ENCODE data around the gene ZNF280D.

ZNF280D gene

DNA sequence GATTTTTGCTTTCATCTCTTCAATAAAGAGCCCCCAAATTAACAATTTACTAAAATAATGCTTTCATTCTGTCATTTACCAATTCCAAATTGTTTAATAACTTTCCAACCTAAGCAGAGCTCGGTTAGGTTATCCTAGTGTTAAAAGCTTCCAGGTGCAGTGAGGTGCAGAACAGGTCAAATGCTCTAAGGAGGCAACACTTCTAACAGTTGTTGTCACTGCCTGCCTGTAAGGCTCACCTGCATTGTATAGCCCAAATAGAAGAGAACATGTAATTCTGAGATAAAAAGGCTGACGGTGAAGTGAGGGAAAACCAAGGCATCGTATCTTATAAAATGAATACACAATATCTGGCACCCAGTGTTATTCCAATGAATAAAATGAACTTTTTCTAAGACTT is 9.1 kb downstream of the ZNF280D start:
- no peaks in the 10 kb centered on the region; the same call in 1 of the 2 replicates for H3K36me3 ChIP-seq
- no peak overlapping the region for H3K4me3 ChIP-seq (ENCODE audit: low read depth, low read length)
- TF ChIP-seq, protein P1, sequence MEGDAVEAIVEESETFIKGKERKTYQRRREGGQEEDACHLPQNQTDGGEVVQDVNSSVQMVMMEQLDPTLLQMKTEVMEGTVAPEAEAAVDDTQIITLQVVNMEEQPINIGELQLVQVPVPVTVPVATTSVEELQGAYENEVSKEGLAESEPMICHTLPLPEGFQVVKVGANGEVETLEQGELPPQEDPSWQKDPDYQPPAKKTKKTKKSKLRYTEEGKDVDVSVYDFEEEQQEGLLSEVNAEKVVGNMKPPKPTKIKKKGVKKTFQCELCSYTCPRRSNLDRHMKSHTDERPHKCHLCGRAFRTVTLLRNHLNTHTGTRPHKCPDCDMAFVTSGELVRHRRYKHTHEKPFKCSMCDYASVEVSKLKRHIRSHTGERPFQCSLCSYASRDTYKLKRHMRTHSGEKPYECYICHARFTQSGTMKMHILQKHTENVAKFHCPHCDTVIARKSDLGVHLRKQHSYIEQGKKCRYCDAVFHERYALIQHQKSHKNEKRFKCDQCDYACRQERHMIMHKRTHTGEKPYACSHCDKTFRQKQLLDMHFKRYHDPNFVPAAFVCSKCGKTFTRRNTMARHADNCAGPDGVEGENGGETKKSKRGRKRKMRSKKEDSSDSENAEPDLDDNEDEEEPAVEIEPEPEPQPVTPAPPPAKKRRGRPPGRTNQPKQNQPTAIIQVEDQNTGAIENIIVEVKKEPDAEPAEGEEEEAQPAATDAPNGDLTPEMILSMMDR (IDR thresholded peaks at IDR 0.05; ENCODE audit: low read depth, low read length), result no peak
- no peaks in the 10 kb centered on the region for H3K4me1 ChIP-seq
- H3K27me3 ChIP-seq, result no peaks in the 10 kb centered on the region
- DNase-seq, result no peak
- H3K9me3 ChIP-seq, result no peaks in the 10 kb centered on the region

DNA sequence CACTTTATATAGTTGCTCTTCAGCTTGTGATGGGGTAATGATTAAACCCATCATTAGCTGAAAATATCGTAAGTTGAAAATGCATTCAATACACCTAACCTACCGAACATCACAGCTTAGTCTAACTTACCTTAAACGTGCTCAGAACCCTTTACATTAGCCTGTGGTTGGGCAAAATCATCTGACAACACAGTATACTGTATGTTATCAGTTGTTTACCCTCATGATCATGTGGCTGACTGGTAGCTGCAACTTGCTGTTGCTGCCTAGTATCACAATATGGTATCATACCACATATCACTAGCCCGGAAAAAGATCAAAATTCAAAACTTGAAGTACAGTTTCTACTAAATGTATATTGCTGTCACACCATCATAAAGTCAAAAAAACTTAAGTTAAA is 9.5 kb downstream of the ZNF280D start:
- H3K4me1 ChIP-seq, result no peaks in the 10 kb centered on the region
- TF ChIP-seq, protein P1 (IDR thresholded peaks at IDR 0.05; ENCODE audit: low read depth, low read length), result no peak
- H3K27me3 ChIP-seq, result no peaks in the 10 kb centered on the region
- H3K9me3 ChIP-seq, result no peaks in the 10 kb centered on the region
- H3K4me3 ChIP-seq (ENCODE audit: low read depth, low read length), result no peak overlapping the region
- H3K36me3 ChIP-seq, result no peaks in the 10 kb centered on the region; the same call in 1 of the 2 replicates
- no peak for DNase-seq

DNA sequence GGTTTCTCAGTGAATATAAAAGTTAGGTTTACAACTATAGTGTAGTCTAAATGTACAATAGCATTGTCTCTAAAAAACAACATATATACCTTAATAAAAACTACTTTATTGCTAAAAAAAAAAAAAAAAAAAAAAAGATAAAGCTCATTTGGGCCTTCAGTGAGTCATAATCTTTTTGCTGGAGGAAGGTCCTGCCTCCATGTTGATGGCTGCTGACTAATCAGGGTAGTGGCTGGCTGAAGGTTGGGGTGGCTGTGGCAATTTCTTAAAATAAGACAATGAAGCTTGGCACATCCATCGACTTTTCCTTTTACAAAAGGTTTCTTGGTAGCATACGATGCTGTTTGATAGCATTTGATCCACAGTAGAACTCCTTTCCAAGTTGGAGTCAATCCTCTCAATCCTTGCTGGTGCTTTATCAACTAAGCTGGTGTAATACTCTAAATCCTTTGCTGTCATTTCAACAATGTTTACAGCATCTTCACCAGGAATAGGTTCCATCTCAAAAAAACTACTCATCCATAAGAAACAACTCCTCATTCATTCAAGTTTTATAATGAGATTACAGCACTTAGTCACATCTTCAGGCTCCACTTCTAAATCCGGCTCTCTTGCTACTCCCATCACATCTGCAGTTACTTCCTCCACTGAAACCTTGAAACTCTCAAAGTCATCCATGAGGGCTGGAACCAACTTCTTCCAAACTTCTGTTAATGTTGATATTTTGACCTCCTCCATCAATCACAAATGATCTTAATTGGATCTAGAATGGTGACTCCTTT is 13.3 kb downstream of the ZNF280D start:
- TF ChIP-seq, protein P1 (IDR thresholded peaks at IDR 0.05; ENCODE audit: low read depth, low read length), result no peak
- H3K36me3 ChIP-seq, result no peaks in the 10 kb centered on the region; the same call in 1 of the 2 replicates
- no peak for DNase-seq
- H3K4me1 ChIP-seq, result no peaks in the 10 kb centered on the region
- H3K4me3 ChIP-seq (ENCODE audit: low read depth, low read length), result no peak overlapping the region
- H3K27me3 ChIP-seq, result no peaks in the 10 kb centered on the region
- no peaks in the 10 kb centered on the region for H3K9me3 ChIP-seq

DNA sequence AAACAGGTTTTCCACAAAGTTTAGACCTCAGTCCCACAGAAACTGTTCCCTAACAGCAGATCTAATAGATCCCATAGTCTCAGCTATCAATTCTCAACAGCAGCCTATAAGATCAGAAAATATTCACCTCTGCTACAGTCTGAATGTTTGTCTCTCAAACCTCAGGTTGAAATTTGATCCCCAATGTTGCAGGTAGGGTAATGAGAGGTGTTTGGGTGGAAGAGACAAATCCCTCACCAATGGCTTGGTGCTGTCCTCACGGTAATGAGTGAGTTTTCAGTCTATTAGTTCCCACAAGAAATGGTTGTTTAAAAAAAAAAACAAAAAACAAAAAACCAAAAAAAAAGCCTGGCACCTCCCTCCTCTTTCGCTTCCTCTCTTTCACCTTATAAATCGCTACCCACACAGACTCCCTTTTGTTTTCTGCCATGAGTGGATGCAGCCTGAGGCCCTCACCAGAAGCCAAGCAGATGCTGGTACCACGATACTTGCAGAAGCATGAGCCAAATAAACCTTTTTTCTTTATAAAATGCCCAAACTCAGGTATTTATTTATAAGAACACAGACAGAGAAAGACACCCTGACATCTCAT is 14.2 kb downstream of the ZNF280D start:
- Histone ChIP-seq H3K36me3 (no peaks in the 10 kb centered on the region), H3K27me3 (no peaks in the 10 kb centered on the region), H3K4me1 (no peaks in the 10 kb centered on the region), H3K4me3 (ENCODE audit: low read depth, low read length) (no peak overlapping the region), H3K9me3 (no peaks in the 10 kb centered on the region)
- TF ChIP-seq, protein P1 (IDR thresholded peaks at IDR 0.05; ENCODE audit: low read depth, low read length), result no peak
- DNase-seq, result no peak

GRCh38 chr15:56718560-56718959 is 14.7 kb downstream of the ZNF280D start:
- no peak for DNase-seq
- H3K36me3 ChIP-seq, result no peaks in the 10 kb centered on the region
- no peaks in the 10 kb centered on the region for H3K4me1 ChIP-seq
- H3K27me3 ChIP-seq, result no peaks in the 10 kb centered on the region
- H3K4me3 ChIP-seq (ENCODE audit: low read depth, low read length), result no peak overlapping the region
- H3K9me3 ChIP-seq, result no peaks in the 10 kb centered on the region
- TF ChIP-seq, protein P1 (IDR thresholded peaks at IDR 0.05; ENCODE audit: low read depth, low read length), result no peak

DNA sequence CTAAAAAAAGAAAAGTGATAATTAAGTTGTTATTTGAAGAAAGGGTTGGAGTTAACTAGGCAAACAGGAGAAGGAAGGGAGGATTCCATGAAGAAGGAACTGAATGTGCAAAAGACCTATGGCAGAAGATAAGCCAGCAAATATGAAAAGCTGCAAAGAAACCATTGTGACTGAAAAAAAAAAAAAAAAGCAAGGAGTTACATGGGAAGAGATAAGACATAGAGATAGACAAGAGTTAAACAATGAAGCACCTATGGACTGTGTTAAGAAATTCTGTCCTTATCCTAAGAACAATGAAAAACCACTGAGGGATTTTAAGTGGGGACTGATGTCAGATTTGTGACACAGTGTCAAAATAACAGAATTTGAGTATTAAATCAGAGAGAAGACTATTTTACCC is 17.0 kb downstream of the ZNF280D start:
- TF ChIP-seq, protein P1 (IDR thresholded peaks at IDR 0.05; ENCODE audit: low read depth, low read length), result no peak
- no peaks in the 10 kb centered on the region for H3K36me3 ChIP-seq
- no peak overlapping the region for H3K4me3 ChIP-seq (ENCODE audit: low read depth, low read length)
- DNase-seq, result no peak
- H3K4me1 ChIP-seq, result no peaks in the 10 kb centered on the region
- H3K27me3 ChIP-seq, result no peaks in the 10 kb centered on the region
- no peaks in the 10 kb centered on the region for H3K9me3 ChIP-seq

All from BE2C (cell line).